Keratinocyte (primary cell): ENCODE results near the gene SCN2B. TPM values are rescaled to one million over a fixed set of nuclear protein-coding genes. Genes with fewer than 3 reads are reported as not detected.

Experiments
- DNase-seq: peaks from one replicate; pipeline ENCODE4 v3.0.0-alpha.2; 2011; ENCODE audit warnings: low read depth, missing footprints, low spot score
- FAIRE-seq: peaks from 2 replicates; lab custom pipeline; 2011; peaks lifted over from hg19 to GRCh38; lab: Jason Lieb, UNC
- H2AFZ ChIP-seq: 2 replicates; pipeline ENCODE4 v1.6.0; 2012; ENCODE audit warnings: low read length, control low read depth, inconsistent platforms; ENCODE audit not compliant: control insufficient read depth
- H3K27ac ChIP-seq: 2 replicates; pipeline ENCODE4 v1.5.1; 2011; ENCODE audit warnings: low read length; ENCODE audit not compliant: control insufficient read depth, insufficient read depth
- H3K27me3 ChIP-seq: 3 replicates; pipeline ENCODE4 v1.6.0; 2011; ENCODE audit warnings: low read length; ENCODE audit not compliant: control insufficient read depth, insufficient read depth; ENCODE audit errors: extremely low read depth
- H3K36me3 ChIP-seq, 2 experiments: 2 replicates in 1 of 2; 3 replicates in 1 of 2; pipeline ENCODE4 v1.5.1; 2011; ENCODE audit warnings: low read length in 2 of 2, mild to moderate bottlenecking in 1 of 2; ENCODE audit not compliant: control insufficient read depth in 2 of 2, insufficient read depth in 2 of 2; ENCODE audit errors: extremely low read depth in 1 of 2
- H3K4me1 ChIP-seq: 3 replicates; pipeline ENCODE4 v1.5.1; 2011; ENCODE audit warnings: low read length; ENCODE audit not compliant: control insufficient read depth, insufficient read depth; ENCODE audit errors: extremely low read depth
- H3K4me2 ChIP-seq: 3 replicates; pipeline ENCODE4 v1.6.0; 2011; ENCODE audit warnings: low read depth, low read length; ENCODE audit not compliant: control insufficient read depth, insufficient read depth; ENCODE audit errors: extremely low read depth
- H3K4me3 ChIP-seq, 3 experiments: fragments of 200-600 bp in 1 of 3; sonication (generic) in 1 of 3; 2 replicates in 2 of 3; 3 replicates in 1 of 3; pipeline ENCODE4 v1.5.1; 2011 to 2016; ENCODE audit warnings: low read length in 3 of 3, mild to moderate bottlenecking in 3 of 3, control low read depth in 2 of 3, inconsistent platforms in 1 of 3, low read depth in 1 of 3, mixed read lengths in 1 of 3, mixed run types in 1 of 3, moderate library complexity in 1 of 3; ENCODE audit not compliant: control insufficient read depth in 2 of 3, insufficient read depth in 2 of 3; ENCODE audit errors: extremely low read depth in 1 of 3
- H3K79me2 ChIP-seq: 2 replicates; pipeline ENCODE4 v1.6.0; 2012; ENCODE audit warnings: low read length; ENCODE audit not compliant: control insufficient read depth, insufficient read depth
- H3K9ac ChIP-seq: 3 replicates; pipeline ENCODE4 v1.6.0; 2011; ENCODE audit warnings: low read length; ENCODE audit not compliant: control insufficient read depth, insufficient read depth; ENCODE audit errors: extremely low read depth
- H3K9me1 ChIP-seq: 3 replicates; pipeline ENCODE4 v1.6.0; 2011; ENCODE audit warnings: low read length; ENCODE audit not compliant: control insufficient read depth, insufficient read depth; ENCODE audit errors: extremely low read depth
- H3K9me3 ChIP-seq: 2 replicates; pipeline ENCODE4 v1.5.1; 2012; ENCODE audit warnings: low read depth, low read length; ENCODE audit not compliant: control insufficient read depth
- H4K20me1 ChIP-seq: 3 replicates; pipeline ENCODE4 v1.6.0; 2011; ENCODE audit warnings: low read length; ENCODE audit not compliant: control insufficient read depth, insufficient read depth; ENCODE audit errors: extremely low read depth
- CTCF ChIP-seq, 3 experiments: IDR thresholded peaks in 1 of 3; conservative IDR thresholded peaks in 1 of 3; optimal IDR thresholded peaks in 1 of 3; 2 replicates in 2 of 3; 3 replicates in 1 of 3; pipeline versions ENCODE3 to v1.5.1; 2011; ENCODE audit warnings: low read length in 3 of 3, mild to moderate bottlenecking in 3 of 3, moderate library complexity in 2 of 3, control low read depth in 1 of 3, inconsistent platforms in 1 of 3; ENCODE audit not compliant: insufficient read depth in 2 of 3; ENCODE audit errors: extremely low read depth in 1 of 3
- EZH2 ChIP-seq: IDR thresholded peaks from one replicate; pipeline ENCODE4 v1.6.1; 2012; ENCODE audit warnings: inconsistent platforms, mild to moderate bottlenecking, low read length, moderate library complexity
- dilution Hi-C: fragments of 300-500 bp; cut with MboI; formaldehyde crosslinking; loops from one replicate; pipeline ENCODE4 v1.7.0; 2020; ENCODE audit warnings: low sequenced_read_pairs; ENCODE audit not compliant: extremely low pct_ligation_motif_present
- polyA plus RNA-seq, 5 experiments: library from polyadenylated mRNA; depleted of rRNA in 3 of 5; stranded (reverse) in 3 of 5; stranded (forward) in 1 of 5; unstranded in 1 of 5; fragments of >200 nt; gene quantifications; 1 replicate in 1 of 5; 2 replicates in 3 of 5; 3 replicates in 1 of 5; pipeline versions ENCODE4 v1.2.1 to v1.2.3, GENCODE V29; 2011 to 2012; ENCODE audit warnings: missing spikeins in 2 of 5, low read depth in 1 of 5, low replicate concordance in 1 of 5

SCN2B gene
- polyA plus RNA-seq, 1 donor (not counting 4 experiments of a cell fraction or from before 2014, with no cell fraction given) = 0.56 TPM

- no peaks in the 10 kb centered on the region for H3K79me2 ChIP-seq
- peaks cover 10% of the 10 kb centered on the region for H3K4me1 ChIP-seq
- H4K20me1 ChIP-seq = no peaks in the 10 kb centered on the region
- H3K36me3 ChIP-seq = no peaks in the 10 kb centered on the region
- peaks cover 7% of the 10 kb centered on the region for H3K27me3 ChIP-seq
- no peak overlapping the region for H3K9ac ChIP-seq
- H3K4me3 ChIP-seq = no peak overlapping the region
- no peak overlapping the region for H3K4me2 ChIP-seq
- no peaks in the 10 kb centered on the region for H3K9me3 ChIP-seq
- H3K27ac ChIP-seq = no peak overlapping the region
- FAIRE-seq (no peak), DNase-seq (no peak)
- H3K9me1 ChIP-seq = no peaks in the 10 kb centered on the region
- no peak overlapping the region for H2AFZ ChIP-seq
- TF ChIP-seq EZH2 = no peak
- no peak for TF ChIP-seq CTCF (optimal IDR thresholded peaks at IDR 0.05 in 1 of 3, IDR thresholded peaks at IDR 0.05 in 1 of 3, conservative IDR thresholded peaks at IDR 0.05 in 1 of 3; ENCODE audit: extremely low read depth in 1 of 3, insufficient read depth in 2 of 3, low read length in 3 of 3)
- dilution Hi-C loops = no loop called here
Measured at GRCh38 chr11:118212131-118212725, 35.8 kb upstream of the SCN2B start.

GRCh38 chr11:118211006-118211405 is 34.6 kb upstream of the SCN2B start:
- H3K27me3 ChIP-seq = peaks cover 7% of the 10 kb centered on the region
- H3K4me2 ChIP-seq = no peak overlapping the region
- H4K20me1 ChIP-seq = no peaks in the 10 kb centered on the region
- no peaks in the 10 kb centered on the region for H3K9me3 ChIP-seq
- no peak for TF ChIP-seq EZH2
- TF ChIP-seq CTCF (optimal IDR thresholded peaks at IDR 0.05 in 1 of 3, IDR thresholded peaks at IDR 0.05 in 1 of 3, conservative IDR thresholded peaks at IDR 0.05 in 1 of 3; ENCODE audit: extremely low read depth in 1 of 3, insufficient read depth in 2 of 3, low read length in 3 of 3) = no peak
- DNase-seq (no peak), FAIRE-seq (no peak)
- no peaks in the 10 kb centered on the region for H3K79me2 ChIP-seq
- dilution Hi-C loops = no loop called here
- H3K9me1 ChIP-seq = no peaks in the 10 kb centered on the region
- H2AFZ ChIP-seq = no peak overlapping the region
- H3K4me3 ChIP-seq = no peak overlapping the region
- peaks cover 10% of the 10 kb centered on the region for H3K4me1 ChIP-seq
- no peak overlapping the region for H3K9ac ChIP-seq
- no peak overlapping the region for H3K27ac ChIP-seq
- no peaks in the 10 kb centered on the region for H3K36me3 ChIP-seq
